GM12892 (cell line): Measurements from ENCODE around the gene OR9A2.

Experiments
- POLR2A ChIP-seq: IDR thresholded peaks from 2 replicates; pipeline ENCODE4 v1.6.1; 2011; ENCODE audit warnings: low read depth, low read length, control low read depth
- POLR2AphosphoS5 ChIP-seq: IDR thresholded peaks from 2 replicates; pipeline ENCODE4 v1.6.1; 2011; ENCODE audit warnings: low read depth, low read length, control low read depth

DNA sequence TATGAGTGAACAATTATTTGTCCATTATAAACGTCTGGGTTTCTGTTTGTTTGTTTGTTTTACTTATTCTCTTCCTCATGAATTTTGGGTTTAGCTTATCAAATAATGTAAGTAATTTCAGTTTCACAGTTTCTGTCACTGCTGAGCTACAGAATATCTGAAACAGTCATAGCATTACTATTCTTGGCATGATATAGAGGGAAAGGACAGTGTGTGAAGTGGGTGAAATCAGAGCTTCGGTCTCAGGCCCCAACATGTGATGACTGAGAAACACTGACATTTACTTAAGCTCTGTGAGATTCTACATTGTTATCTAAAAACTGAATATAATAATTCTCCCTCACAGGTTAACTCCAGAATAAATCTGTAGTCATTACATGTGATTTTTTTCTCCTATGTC, 16.5 kb upstream of the OR9A2 start:
- TF ChIP-seq POLR2A (no peak), POLR2AphosphoS5 (no peak)
